Choroid plexus epithelial cell (primary cell): ENCODE measurements around the gene SPTLC1.
A peak's percentile ranks its signal among the peaks of the same experiment; 100 is the strongest.
"Not testable (repeated sequence)": the region's sequence is repeated elsewhere in the genome, so short reads cannot be mapped to it uniquely, and the experiment has no call there.

Source experiments
- DNase-seq: peaks from one replicate; pipeline ENCODE4 v3.0.0-alpha.2; 2010; ENCODE audit warnings: low read depth
- H3K4me3 ChIP-seq: 2 replicates; pipeline ENCODE4 v1.5.1; 2011; ENCODE audit warnings: low read depth, mild to moderate bottlenecking, control low read depth, low read length, moderate library complexity
- TF ChIP-seq, protein P1 (sequence below): conservative IDR thresholded peaks from 2 replicates; pipeline ENCODE4 v1.5.1; 2011; ENCODE audit warnings: low read depth, mild to moderate bottlenecking, control low read depth, inconsistent platforms, low read length, moderate library complexity

Gene SPTLC1

GRCh38 chr9:92155221-92155620, 40.0 kb upstream of the SPTLC1 start:
- H3K4me3 ChIP-seq, result no peak overlapping the region
- TF ChIP-seq, protein P1, sequence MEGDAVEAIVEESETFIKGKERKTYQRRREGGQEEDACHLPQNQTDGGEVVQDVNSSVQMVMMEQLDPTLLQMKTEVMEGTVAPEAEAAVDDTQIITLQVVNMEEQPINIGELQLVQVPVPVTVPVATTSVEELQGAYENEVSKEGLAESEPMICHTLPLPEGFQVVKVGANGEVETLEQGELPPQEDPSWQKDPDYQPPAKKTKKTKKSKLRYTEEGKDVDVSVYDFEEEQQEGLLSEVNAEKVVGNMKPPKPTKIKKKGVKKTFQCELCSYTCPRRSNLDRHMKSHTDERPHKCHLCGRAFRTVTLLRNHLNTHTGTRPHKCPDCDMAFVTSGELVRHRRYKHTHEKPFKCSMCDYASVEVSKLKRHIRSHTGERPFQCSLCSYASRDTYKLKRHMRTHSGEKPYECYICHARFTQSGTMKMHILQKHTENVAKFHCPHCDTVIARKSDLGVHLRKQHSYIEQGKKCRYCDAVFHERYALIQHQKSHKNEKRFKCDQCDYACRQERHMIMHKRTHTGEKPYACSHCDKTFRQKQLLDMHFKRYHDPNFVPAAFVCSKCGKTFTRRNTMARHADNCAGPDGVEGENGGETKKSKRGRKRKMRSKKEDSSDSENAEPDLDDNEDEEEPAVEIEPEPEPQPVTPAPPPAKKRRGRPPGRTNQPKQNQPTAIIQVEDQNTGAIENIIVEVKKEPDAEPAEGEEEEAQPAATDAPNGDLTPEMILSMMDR, result no peak
- DNase-seq, result no peak

GRCh38 chr9:92153466-92154415, 38.5 kb upstream of the SPTLC1 start:
- peak; percentile 89 for DNase-seq
- not testable (repeated sequence) for H3K4me3 ChIP-seq

DNA sequence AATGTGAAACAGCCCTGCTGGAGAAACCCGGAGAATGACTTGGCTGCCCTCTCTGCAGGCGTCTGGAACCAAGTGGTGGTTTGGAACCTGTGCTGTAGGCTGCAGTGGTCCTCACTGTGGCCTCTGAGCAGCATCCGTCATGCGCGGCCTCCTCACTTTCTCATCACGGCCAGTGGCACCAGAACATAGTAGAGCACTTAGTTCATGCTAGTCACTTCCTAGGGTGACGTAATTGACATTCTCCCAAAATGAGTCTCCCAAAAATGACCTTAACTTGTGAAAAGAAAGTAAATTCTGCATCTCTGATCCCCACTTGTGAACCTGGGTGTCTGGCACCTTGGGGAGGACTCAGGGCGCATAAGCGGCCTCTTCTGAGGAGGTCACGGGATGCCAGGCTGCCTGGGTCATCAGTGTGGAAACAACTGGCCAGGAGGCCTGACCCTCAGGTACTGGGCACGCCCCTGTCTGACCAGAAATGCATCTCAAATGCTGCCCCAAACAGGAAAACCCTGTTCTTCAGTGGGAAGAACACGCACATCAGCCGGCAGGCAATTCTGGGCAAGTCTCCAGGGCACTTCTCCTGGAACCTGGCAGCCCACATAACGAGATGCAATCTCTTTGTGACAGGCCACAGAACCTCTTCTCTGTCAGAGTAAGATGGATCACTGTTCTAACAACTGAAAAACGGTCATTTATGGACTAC, 36.6 kb upstream of the SPTLC1 start:
- TF ChIP-seq, protein P1, result no peak
- peak; percentile 74 for DNase-seq
- no peak overlapping the region for H3K4me3 ChIP-seq

- not testable (repeated sequence) for DNase-seq, H3K4me3 ChIP-seq
These were observed 35.6 kb upstream of the SPTLC1 start for GRCh38 chr9:92150501-92151470.

DNA sequence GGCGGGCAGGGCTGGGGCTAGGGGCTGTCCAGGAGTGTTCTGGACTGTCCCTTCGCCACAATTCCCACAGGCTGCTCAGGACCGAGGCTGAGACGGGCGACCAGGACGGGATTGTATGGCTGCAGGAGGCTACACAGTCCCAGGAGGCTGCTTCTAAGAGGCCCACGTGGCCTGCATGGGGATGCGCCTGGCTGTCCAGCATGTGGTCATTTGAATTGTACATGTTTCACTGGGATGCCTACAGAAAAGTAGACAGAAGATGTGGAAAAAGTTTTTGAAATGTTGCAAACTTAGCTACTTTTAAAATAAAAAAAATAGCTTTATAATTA, 32.6 kb upstream of the SPTLC1 start:
- H3K4me3 ChIP-seq, result no peak overlapping the region
- DNase-seq, result peak; percentile 50
- TF ChIP-seq, protein P1, result no peak

DNA sequence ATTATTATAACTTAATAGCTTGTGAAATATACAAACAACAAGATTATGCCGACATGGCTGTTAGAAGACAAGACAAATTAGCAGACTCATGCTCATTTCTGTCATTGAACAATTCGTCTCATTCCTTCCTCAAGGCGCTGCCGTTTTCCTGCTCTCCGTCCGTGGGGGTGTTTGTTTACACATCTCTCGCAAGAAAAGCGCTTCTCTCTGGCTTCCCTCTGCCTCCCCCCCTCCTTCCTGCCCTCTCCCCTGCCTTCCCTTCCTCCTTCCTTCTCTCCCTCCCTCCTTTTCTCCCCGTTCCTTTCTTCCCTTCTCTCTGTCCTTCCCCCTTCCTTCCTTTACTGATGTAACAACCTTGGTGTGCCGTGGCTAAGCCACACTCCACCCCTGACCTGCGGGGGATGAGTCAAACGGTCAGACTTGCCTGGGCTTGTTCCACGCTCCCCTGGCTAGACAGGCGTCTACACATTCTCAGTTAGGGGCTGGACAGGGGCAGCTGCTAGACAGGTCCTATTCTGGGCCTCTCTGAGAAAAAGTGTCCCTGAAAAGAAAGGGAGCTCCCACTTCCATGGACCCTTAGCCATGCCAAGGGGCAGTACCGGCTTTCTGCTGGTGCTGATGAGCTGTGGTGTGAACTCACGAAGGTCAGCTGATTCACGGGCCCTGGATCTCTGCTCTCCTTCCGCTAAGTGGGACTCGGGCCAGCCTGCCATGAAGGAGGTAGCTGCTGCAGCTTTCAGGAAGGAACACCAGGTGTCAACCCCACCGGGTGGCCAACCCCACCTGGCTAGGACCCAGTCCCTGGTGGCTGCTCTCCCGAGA, 32.0 kb upstream of the SPTLC1 start:
- peak; percentile 95 for DNase-seq
- TF ChIP-seq, protein P1, result peak; percentile 48
- no peak overlapping the region for H3K4me3 ChIP-seq

GRCh38 chr9:92146610-92147009, 31.4 kb upstream of the SPTLC1 start:
- TF ChIP-seq, protein P1, result no peak
- DNase-seq, result peak; percentile 47
- H3K4me3 ChIP-seq, result no peak overlapping the region

DNA sequence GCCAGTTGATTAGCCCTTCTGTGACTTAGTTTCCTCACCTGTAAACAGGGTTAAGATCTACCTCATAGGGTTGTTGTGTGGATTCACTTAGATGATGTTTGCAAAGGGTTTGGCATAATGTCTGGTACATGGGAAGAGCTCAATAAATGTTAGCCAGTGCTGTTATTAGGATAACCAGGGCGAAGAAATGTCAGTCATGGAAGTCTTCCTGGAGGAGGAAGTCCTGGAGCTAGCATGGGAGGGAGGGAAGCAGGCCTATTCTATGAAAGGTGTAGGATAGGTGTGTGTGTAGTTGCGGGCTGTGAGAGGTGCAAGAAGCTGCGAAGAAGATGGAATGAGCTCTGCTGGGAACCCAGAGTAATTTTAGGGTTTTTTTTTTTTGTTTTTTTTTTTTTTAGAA, 30.6 kb upstream of the SPTLC1 start:
- H3K4me3 ChIP-seq, DNase-seq: not testable (repeated sequence)
